ENCODE results near the gene ZNF415.
"Not testable (repeated sequence)": the region's sequence is repeated elsewhere in the genome, so short reads cannot be mapped to it uniquely, and the experiment has no call there.

ZNF415 gene

GRCh38 chr19:53132141-53132991, at the start of gene ZNF415:
Gene ZNF415, minus strand, starts transcription at chr19:53132910. Its CDS starts 10,234 bp downstream, at chr19:53122676.
- no peak for DNase-seq (ENCODE audit: low read depth, low spot score)
- peak within 1 kb of the TSS; percentile 25 for H3K27ac ChIP-seq

- no peak overlapping the region for H3K27ac ChIP-seq
- DNase-seq (ENCODE audit: low read depth, low spot score) = no peak
Observed at GRCh38 chr19:53182202-53182601, 49.5 kb upstream of the ZNF415 start.

GRCh38 chr19:53177986-53178385, 45.3 kb upstream of the ZNF415 start:
- no peak overlapping the region for H3K27ac ChIP-seq
- no peak for DNase-seq (ENCODE audit: low read depth, low spot score)

- no peak for DNase-seq (ENCODE audit: low read depth, low spot score)
- H3K27ac ChIP-seq = no peak overlapping the region
Observed at GRCh38 chr19:53172889-53173288, 40.2 kb upstream of the ZNF415 start.

- DNase-seq (ENCODE audit: low read depth, low spot score) = no peak
- H3K27ac ChIP-seq = no peak overlapping the region
Observed at GRCh38 chr19:53165691-53166091, 33.0 kb upstream of the ZNF415 start.

- DNase-seq (ENCODE audit: low read depth, low spot score) = no peak
- H3K27ac ChIP-seq = no peak overlapping the region
Observed at GRCh38 chr19:53161123-53161522, 28.4 kb upstream of the ZNF415 start.

- no peak for DNase-seq (ENCODE audit: low read depth, low spot score)
- H3K27ac ChIP-seq = no peak overlapping the region
Observed at GRCh38 chr19:53160350-53160749, 27.6 kb upstream of the ZNF415 start.

- H3K27ac ChIP-seq = peak overlapping the region; percentile 13
- no peak for DNase-seq (ENCODE audit: low read depth, low spot score)
Observed at GRCh38 chr19:53158119-53158656, 25.5 kb upstream of the ZNF415 start.

GRCh38 chr19:53157626-53158025, 24.9 kb upstream of the ZNF415 start:
- DNase-seq (ENCODE audit: low read depth, low spot score) = no peak
- no peak overlapping the region for H3K27ac ChIP-seq

- no peak for DNase-seq (ENCODE audit: low read depth, low spot score)
- H3K27ac ChIP-seq = no peak overlapping the region
Observed at GRCh38 chr19:53156850-53157249, 24.1 kb upstream of the ZNF415 start.

GRCh38 chr19:53147645-53148044, 14.9 kb upstream of the ZNF415 start:
- H3K27ac ChIP-seq = no peak overlapping the region
- DNase-seq (ENCODE audit: low read depth, low spot score) = no peak

- no peak for DNase-seq (ENCODE audit: low read depth, low spot score)
Observed at GRCh38 chr19:53140351-53140750, 7.6 kb upstream of the ZNF415 start.

GRCh38 chr19:53136432-53136831, 3.7 kb upstream of the ZNF415 start:
- H3K27ac ChIP-seq = no peak overlapping the region
- DNase-seq (ENCODE audit: low read depth, low spot score) = no peak

More at GRCh38 chr19:53140351-53140750, 7.6 kb upstream of the ZNF415 start:
- H3K27ac ChIP-seq = no peak overlapping the region

- DNase-seq (ENCODE audit: low read depth, low spot score) = no peak
- no peak overlapping the region for H3K27ac ChIP-seq
Observed at GRCh38 chr19:53131727-53132126, 983 bp downstream of the ZNF415 start.

- H3K27ac ChIP-seq = no peak overlapping the region
- DNase-seq (ENCODE audit: low read depth, low spot score) = no peak
Observed at GRCh38 chr19:53131085-53131590, 1.6 kb downstream of the ZNF415 start.

GRCh38 chr19:53130506-53130905, 2.2 kb downstream of the ZNF415 start:
- H3K27ac ChIP-seq = no peak overlapping the region
- no peak for DNase-seq (ENCODE audit: low read depth, low spot score)

- not testable (repeated sequence) for DNase-seq (ENCODE audit: low read depth, low spot score); H3K27ac ChIP-seq
Observed at GRCh38 chr19:53126733-53127526, 5.8 kb downstream of the ZNF415 start.

- H3K27ac ChIP-seq = no peak overlapping the region
Observed at GRCh38 chr19:53123400-53123799, 9.3 kb downstream of the ZNF415 start.

GRCh38 chr19:53112286-53112685, 20.4 kb downstream of the ZNF415 start:
- H3K27ac ChIP-seq = no peak overlapping the region
- no peak for DNase-seq (ENCODE audit: low read depth, low spot score)

More at GRCh38 chr19:53123400-53123799, 9.3 kb downstream of the ZNF415 start:
- DNase-seq (ENCODE audit: low read depth, low spot score) = no peak

- no peak overlapping the region for H3K27ac ChIP-seq
Observed at GRCh38 chr19:53109527-53109926, 23.2 kb downstream of the ZNF415 start.

More at GRCh38 chr19:53109527-53109926, 23.2 kb downstream of the ZNF415 start:
- DNase-seq (ENCODE audit: low read depth, low spot score) = no peak
